HCT116 (cell line): ENCODE measurements around the gene ATXN1. TPM values are rescaled to one million over a fixed set of nuclear protein-coding genes. Genes with fewer than 3 reads are reported as not detected.

Experiments
- ATAC-seq: fragments of 200-7000 bp; cut with Tn5 transposase; 2 replicates; pipeline ENCODE4 v1.9.1; 2020; ENCODE audit warnings: mild to moderate bottlenecking, moderate library complexity
- BruUV-seq: library from RNA; stranded (reverse); fragments of 400-500 nt; replicated peaks from 2 replicates; lab custom pipeline; 2021; lab: Mats Ljungman, UMichigan
- CTCF ChIA-PET: fragments of 300-600 bp; sonication (Branson Sonifier 250); formaldehyde crosslinking; loops from one replicate; lab custom pipeline; 2021; ENCODE audit warnings: antibody characterized with exemption; lab: Charles Lee
- POLR2A ChIA-PET: fragments of 300-600, 350-600 bp; sonication (Branson Sonifier 250); formaldehyde crosslinking; loops from one replicate; lab custom pipeline; 2021; ENCODE audit warnings: antibody characterized with exemption; lab: Charles Lee
- RAD21 ChIA-PET, 2 experiments: fragments of 300-600 bp; sonication (Branson Sonifier 250); formaldehyde crosslinking; loops; one replicate each; lab custom pipeline; 2023; ENCODE audit warnings: low total read pairs in 2 of 2; ENCODE audit not compliant: uncharacterized antibody in 2 of 2, unreplicated experiment in 2 of 2, low non-redundant PET in 1 of 2; lab: Charles Lee
- DNase-seq: peaks from one replicate; pipeline ENCODE4 v3.0.0-alpha.2; 2010; ENCODE audit warnings: low read depth, low spot score
- H2AFZ ChIP-seq: fragments of 200-600 bp; shearing (Covaris generic), sonication (generic); 2 replicates; pipeline ENCODE4 v1.6.1; 2017; ENCODE audit warnings: low read depth, mixed run types, mixed read lengths, antibody characterized with exemption, low read length; ENCODE audit not compliant: poor library complexity, severe bottlenecking
- H3K27ac ChIP-seq: 2 replicates; pipeline ENCODE4 v1.5.1; 2012; ENCODE audit warnings: low read depth, low read length
- H3K27me3 ChIP-seq: fragments of 200-600 bp; sonication (generic); 2 replicates; pipeline ENCODE4 v1.6.1; 2016; ENCODE audit warnings: mixed run types, low read length, mixed read lengths; ENCODE audit not compliant: insufficient read depth
- H3K36me3 ChIP-seq, 2 experiments: fragments of 200-500 bp in 1 of 2; fragments of 200-600 bp in 1 of 2; sonication (Bioruptor generic) in 1 of 2; sonication (generic) in 1 of 2; 2 replicates each; pipeline versions ENCODE4 v1.5.1 to v1.6.1; 2014 to 2016; ENCODE audit warnings: low read length in 2 of 2, inconsistent platforms in 1 of 2, mixed read lengths in 1 of 2, mixed run types in 1 of 2; ENCODE audit not compliant: insufficient read depth in 2 of 2, control insufficient read depth in 1 of 2
- H3K4me1 ChIP-seq, 2 experiments: fragments of 200-600 bp in 1 of 2; sonication (generic) in 1 of 2; 2 replicates each; pipeline versions ENCODE4 v1.5.1 to v1.6.1; 2012 to 2017; ENCODE audit warnings: low read length in 2 of 2, inconsistent platforms in 1 of 2, mild to moderate bottlenecking in 1 of 2, mixed read lengths in 1 of 2, mixed run types in 1 of 2, moderate library complexity in 1 of 2; ENCODE audit not compliant: insufficient read depth in 2 of 2, control insufficient read depth in 1 of 2
- H3K4me2 ChIP-seq: fragments of 200-600 bp; sonication (generic); 2 replicates; pipeline ENCODE4 v1.6.1; 2017; ENCODE audit warnings: mixed run types, low read length, mixed read lengths
- H3K4me3 ChIP-seq, 2 experiments: fragments of 200-600 bp in 1 of 2; sonication (generic) in 1 of 2; replicated peaks in 1 of 2; 2 replicates each; pipeline ENCODE4 v1.5.1; 2011 to 2016; ENCODE audit warnings: low read length in 2 of 2, control low read depth in 1 of 2, low read depth in 1 of 2, mild to moderate bottlenecking in 1 of 2, mixed read lengths in 1 of 2, mixed run types in 1 of 2
- H3K79me2 ChIP-seq: fragments of 200-600 bp; sonication (generic); 2 replicates; pipeline ENCODE4 v1.6.1; 2017; ENCODE audit warnings: mild to moderate bottlenecking, mixed run types, low read length, moderate library complexity, mixed read lengths; ENCODE audit not compliant: insufficient read depth
- H3K9ac ChIP-seq: fragments of 200-600 bp; sonication (generic); 2 replicates; pipeline ENCODE4 v1.6.1; 2016; ENCODE audit warnings: low read length, mixed read lengths
- H3K9me2 ChIP-seq: fragments of 200-600 bp; sonication (generic), shearing (Covaris generic); 2 replicates; pipeline ENCODE4 v1.6.1; 2017; ENCODE audit warnings: mixed run types, mild to moderate bottlenecking, moderate library complexity; ENCODE audit not compliant: insufficient read depth
- H3K9me3 ChIP-seq, 2 experiments: fragments of 200-500 bp in 1 of 2; fragments of 200-600 bp in 1 of 2; sonication (Bioruptor generic) in 1 of 2; sonication (generic) in 1 of 2; 2 replicates each; pipeline ENCODE4 v1.6.1; 2014 to 2017; ENCODE audit warnings: low read length in 2 of 2, mixed read lengths in 2 of 2, inconsistent platforms in 1 of 2, low read depth in 1 of 2, mild to moderate bottlenecking in 1 of 2, mixed run types in 1 of 2, moderate library complexity in 1 of 2; ENCODE audit not compliant: control insufficient read depth in 1 of 2, insufficient read depth in 1 of 2
- H4K20me1 ChIP-seq: fragments of 200-600 bp; sonication (generic), shearing (Covaris generic); 2 replicates; pipeline ENCODE4 v1.6.1; 2017; ENCODE audit warnings: mixed run types, mild to moderate bottlenecking, moderate library complexity; ENCODE audit not compliant: insufficient read depth
- CBX3 ChIP-seq: IDR thresholded peaks from 2 replicates; pipeline ENCODE4 v1.6.1; 2012; ENCODE audit warnings: low read depth
- EZH2 ChIP-seq: fragments of 200-600 bp; sonication (generic); IDR thresholded peaks from 2 replicates; pipeline ENCODE4 v1.6.1; 2017; ENCODE audit warnings: antibody characterized with exemption, mixed run types
- MAX ChIP-seq: IDR thresholded peaks from 2 replicates; pipeline ENCODE4 v1.6.1; 2012
- POLR2AphosphoS5 ChIP-seq: IDR thresholded peaks from 2 replicates; pipeline ENCODE4 v1.6.1; 2011; ENCODE audit warnings: mild to moderate bottlenecking, low read depth, low read length, moderate library complexity
- SIN3A ChIP-seq: IDR thresholded peaks from 2 replicates; pipeline ENCODE4 v1.6.1; 2012; ENCODE audit warnings: low read depth
- SRF ChIP-seq: IDR thresholded peaks from 2 replicates; pipeline ENCODE4 v1.6.1; 2012; ENCODE audit warnings: low read depth
- TCF7L2 ChIP-seq: IDR thresholded peaks from 2 replicates; pipeline ENCODE4 v1.7.0; 2011; ENCODE audit warnings: borderline replicate concordance, inconsistent platforms; ENCODE audit not compliant: insufficient read depth, insufficient read length; ENCODE audit errors: extremely low read depth
- ZNF274 ChIP-seq: fragments of 200-500 bp; sonication (Bioruptor generic); IDR thresholded peaks from 2 replicates; pipeline ENCODE4 v1.6.1; 2014; ENCODE audit warnings: mild to moderate bottlenecking, low read depth, low read length, inconsistent platforms
- intact Hi-C: fragments of 100-400 bp; cut with micrococcal nuclease; formaldehyde crosslinking; loops from 2 replicates; pipeline ENCODE4 v1.10.0; 2022
- total RNA-seq: library from RNA; stranded (reverse); gene quantifications from one replicate; pipeline ENCODE4 v1.2.1, GENCODE V29; 2021; ENCODE audit not compliant: unreplicated experiment

The ATXN1 gene
- total RNA-seq, 1 experiment from 2014 or later = 21.0 TPM

- no peak for TF ChIP-seq SIN3A
- no peak for TF ChIP-seq TCF7L2
- TF ChIP-seq SRF = no peak
- no peak for TF ChIP-seq ZNF274
Observed at GRCh38 chr6:16470502-16471221, 290.6 kb downstream of the ATXN1 start (continued).

GRCh38 chr6:16468991-16469615 is 292.2 kb downstream of the ATXN1 start:
- ChIA-PET CTCF (no interaction called here), POLR2A (no interaction called here), RAD21 (no interaction called here)
- intact Hi-C loops = loop anchor here (10.0 kb wide), 1 partner anchor 906 kb away; no protein-coding TSS in a partner anchor
- no peaks in the 10 kb centered on the region for H3K79me2 ChIP-seq
- H3K36me3 ChIP-seq = no peaks in the 10 kb centered on the region
- no peak overlapping the region for H3K9ac ChIP-seq
- no peak for ATAC-seq
- H4K20me1 ChIP-seq = no peaks in the 10 kb centered on the region
- no peak overlapping the region for H3K4me3 ChIP-seq
- H3K9me3 ChIP-seq = no peaks in the 10 kb centered on the region
- no peaks in the 10 kb centered on the region for H3K9me2 ChIP-seq
- H3K27me3 ChIP-seq = no peaks in the 10 kb centered on the region
- TF ChIP-seq CBX3 = no peak
- no peak for TF ChIP-seq EZH2
- TF ChIP-seq POLR2AphosphoS5 = no peak
- no peak for TF ChIP-seq MAX
- no peak for DNase-seq
- H2AFZ ChIP-seq = no peak overlapping the region
- no TSS peak for BruUV-seq
- no peaks in the 10 kb centered on the region for H3K4me1 ChIP-seq
- no peak overlapping the region for H3K27ac ChIP-seq
- H3K4me2 ChIP-seq = no peak overlapping the region
